Putamen (tissue), 1 donor: ENCODE data around the gene NFKBIZ.

Experiments used
- DNase-seq: peaks from one replicate; pipeline ENCODE4 v3.0.0-alpha.2; 2016; ENCODE audit warnings: low spot score

Gene NFKBIZ

DNA sequence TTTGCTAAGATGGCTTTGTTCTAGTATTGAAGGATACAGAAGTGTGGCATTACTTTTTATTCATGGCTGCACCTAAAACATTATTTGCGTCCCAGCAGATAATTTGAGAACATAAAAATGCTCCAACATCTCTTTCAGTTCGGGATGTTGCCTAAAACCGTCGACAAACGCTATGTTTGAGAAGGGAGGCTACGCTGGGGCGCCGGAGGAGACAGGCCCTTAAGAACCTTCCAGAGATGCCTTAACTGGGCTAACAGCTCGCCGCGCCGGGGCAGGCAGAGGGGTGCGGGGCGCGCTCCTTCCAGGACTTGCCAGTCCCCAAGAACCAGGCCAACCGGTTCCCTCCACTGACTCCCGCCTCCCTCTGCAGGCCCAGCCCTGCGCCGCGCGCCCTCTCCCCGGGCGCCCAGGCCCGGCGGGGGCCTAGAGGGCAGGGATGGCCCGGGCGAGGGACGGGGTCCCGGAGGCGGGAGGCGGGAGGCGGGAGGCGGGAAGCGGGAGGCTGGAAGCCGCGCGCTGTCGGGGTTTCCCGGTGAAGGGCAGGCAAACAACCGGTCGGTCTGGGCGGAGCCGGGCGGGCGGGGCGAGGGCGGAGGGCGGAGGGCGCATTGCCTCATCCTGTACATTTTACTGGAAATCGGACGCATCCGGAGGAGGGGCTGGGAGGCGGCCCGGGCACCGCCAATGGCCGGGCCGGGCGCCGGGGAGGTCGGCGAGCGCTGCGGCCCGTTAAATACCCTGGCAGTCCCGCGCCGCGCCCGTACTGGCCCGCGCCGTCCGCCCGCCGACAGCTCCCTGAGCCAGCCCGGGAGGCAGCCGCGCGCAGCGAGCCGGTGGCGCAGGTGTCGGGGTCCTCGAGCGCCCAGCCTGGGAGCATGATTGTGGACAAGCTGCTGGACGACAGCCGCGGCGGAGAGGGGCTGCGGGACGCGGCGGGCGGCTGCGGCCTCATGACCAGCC, at the start of gene NFKBIZ:
Gene NFKBIZ (plus strand): TSS at position 761 of the 960 bp plus-strand sequence. CDS start 115 bp downstream, at position 876.
- DNase-seq, result peak; percentile 91

GRCh38 chr3:101801174-101801573, 48.1 kb upstream of the NFKBIZ start:
- DNase-seq, result no peak

DNA sequence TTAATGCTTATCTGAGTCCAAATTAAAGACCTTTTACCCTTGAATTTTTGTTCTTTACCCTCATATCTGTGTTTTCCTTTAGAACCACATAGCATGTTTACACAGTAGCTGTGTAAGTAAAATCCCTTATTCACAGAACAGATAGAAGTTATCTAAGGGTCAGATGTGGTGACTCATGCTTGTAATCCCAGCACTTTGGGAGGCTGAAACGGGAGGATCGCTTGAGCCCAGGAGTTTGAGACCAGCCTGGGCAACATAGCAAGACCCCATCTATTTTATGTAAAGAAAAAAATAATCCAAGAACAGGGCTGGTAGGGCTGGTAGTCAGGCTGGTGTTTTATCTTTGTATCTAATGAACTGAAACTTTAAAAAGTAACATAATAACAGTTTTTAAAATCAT, 47.1 kb upstream of the NFKBIZ start:
- DNase-seq, result no peak

GRCh38 chr3:101803173-101803782, 46.0 kb upstream of the NFKBIZ start:
- DNase-seq, result peak; percentile 50

DNA sequence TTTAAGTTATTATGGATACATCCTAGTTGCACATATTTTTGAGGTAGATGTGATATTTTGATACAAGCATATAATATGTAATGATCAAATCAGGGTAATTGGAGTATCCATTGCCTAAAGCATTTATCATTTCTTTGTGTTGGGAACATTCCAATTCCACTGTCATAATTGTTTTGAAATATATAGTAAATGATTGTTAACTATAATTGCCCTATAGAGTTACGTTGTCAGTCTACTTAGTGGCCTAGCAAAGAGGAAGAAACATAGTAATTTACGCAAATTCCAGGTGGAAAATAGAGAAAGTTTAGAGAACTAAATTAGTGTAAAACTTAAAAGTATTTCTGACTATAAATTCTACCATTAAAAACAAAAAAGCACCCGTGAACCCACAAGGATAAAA, 45.4 kb upstream of the NFKBIZ start:
- no peak for DNase-seq

DNA sequence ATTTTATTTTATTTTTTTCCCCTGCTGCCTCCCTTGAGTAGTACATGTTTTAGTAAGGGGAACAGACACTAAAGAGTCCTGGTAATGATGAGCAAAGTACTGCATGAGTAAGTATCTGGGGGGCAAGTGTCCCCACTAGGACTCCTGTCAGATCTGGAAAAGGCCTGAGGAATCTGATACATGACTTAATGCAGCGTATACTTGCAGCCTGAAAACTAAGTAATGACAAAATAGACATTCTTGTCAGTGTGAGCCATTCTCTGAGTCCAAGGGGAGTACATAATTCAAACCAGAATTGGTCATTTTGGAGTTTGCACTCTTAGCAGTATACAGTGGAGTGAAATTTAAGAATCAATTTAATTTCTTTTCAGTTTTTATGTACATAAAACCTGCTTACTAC, 42.8 kb upstream of the NFKBIZ start:
- no peak for DNase-seq

DNA sequence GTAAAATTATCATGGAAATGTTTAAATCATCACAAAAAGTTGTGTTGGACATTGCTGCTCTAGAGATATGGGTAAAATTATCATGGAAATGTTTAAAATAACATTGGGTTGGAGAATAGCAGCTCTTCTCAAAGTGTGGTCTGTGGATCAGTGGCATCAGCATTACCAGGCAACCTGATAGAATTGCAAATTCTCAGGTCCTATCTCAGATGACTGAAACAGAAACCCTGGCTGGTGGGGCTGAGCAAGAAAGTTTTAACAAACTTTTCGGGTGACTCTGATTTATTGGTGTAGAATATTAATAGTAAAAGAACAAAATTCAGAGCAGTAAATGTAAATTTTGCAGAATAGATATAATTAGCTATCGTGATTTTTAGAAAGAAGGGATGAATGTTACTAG, 41.4 kb upstream of the NFKBIZ start:
- DNase-seq, result no peak

GRCh38 chr3:101809178-101810021, 39.9 kb upstream of the NFKBIZ start:
- DNase-seq, result peak; percentile 20

GRCh38 chr3:101810022-101810418, 39.3 kb upstream of the NFKBIZ start:
- no peak for DNase-seq

- no peak for DNase-seq
Measured at GRCh38 chr3:101811875-101812274, 37.4 kb upstream of the NFKBIZ start.

DNA sequence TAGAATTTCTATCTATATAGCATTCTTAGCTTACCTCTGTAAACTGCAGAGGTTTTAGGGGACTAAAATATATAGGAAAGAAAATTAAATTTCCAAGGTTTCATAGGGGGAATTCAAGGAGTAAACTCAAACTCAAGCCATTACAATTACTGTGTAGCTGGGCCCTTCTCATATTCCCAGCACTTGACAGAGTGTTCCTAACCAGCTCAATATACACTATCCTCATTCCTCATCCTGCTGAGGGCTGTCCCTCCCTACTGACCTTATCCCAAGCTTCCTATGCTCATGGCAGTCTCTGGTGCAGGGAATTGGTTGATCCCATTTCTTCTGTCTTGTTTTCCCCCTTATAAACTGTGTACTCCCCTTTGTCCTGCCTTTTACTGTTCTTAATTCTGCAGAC, 36.4 kb upstream of the NFKBIZ start:
- no peak for DNase-seq

DNA sequence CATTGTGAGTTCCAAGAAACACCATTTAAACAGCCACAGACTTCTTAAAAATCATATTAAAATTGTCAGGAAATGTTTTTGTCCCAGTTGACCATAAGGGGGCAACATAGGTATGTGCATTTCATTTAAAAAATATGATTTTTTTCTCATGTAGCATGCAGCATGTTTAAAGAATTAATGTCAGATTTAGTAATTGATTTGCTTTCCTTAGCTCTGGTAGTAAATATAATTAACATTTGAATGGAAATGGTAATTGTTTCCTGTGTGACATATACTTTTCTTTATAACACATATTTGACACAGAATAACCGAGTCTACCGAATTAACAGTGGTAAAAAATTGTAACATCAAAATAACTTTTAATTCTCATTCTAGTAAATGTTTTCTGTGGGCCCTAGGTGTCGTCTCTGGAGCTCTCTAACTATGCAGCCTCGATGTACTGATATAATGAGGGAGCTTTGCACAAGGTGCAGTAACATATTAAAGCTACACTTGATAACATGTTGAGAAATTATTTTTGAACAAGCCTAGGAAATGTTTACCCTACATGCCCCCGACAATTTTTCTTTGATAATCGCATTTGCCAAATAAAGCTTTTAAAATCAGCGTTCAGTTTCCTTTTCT, 35.4 kb upstream of the NFKBIZ start:
- no peak for DNase-seq

- DNase-seq, result no peak
Measured at GRCh38 chr3:101814835-101815234, 34.5 kb upstream of the NFKBIZ start.

DNA sequence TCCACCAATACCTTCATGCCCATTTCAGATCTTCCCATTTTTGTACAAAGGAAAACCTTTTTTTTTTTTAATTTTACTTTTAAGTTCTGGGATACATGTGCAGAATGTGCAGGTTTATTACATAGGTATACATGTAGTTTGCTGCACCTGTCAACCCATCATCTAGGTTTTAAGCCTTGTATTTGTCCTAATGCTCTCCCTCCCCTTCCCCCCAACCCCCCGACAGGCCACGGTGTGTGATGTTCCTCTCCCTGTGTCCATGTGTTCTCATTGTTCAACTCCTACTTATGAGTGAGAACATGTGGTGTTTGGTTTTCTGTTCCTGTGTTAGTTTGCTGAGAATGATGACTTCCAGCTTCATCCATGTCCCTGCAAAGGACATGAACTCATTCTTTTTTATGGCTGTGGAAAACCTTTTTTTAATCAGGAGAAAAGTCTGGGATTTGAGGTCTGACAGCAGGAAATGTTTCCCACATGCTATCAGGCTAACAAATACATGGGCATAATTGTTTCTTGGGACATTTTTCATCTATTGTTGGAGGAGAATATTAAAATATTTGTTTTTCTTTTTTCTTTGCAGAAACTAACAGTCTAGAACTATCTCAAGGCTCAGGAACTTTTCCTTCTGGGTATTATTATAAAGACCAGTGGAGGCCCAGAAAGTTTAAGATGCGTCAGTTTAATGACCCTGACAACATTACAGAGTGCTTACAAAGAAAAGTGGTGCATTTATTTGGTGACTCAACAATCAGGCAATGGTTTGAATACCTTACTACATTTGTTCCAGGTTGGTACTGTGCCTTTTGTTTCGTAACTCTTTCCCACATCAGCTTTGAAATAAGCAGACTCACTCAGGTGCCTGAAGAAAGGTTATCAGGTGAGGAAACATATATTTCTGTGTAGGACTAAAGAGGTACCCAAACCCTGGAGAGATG, 32.8 kb upstream of the NFKBIZ start:
- DNase-seq, result no peak

- DNase-seq, result no peak
Measured at GRCh38 chr3:101817992-101818391, 31.3 kb upstream of the NFKBIZ start.

- no peak for DNase-seq
Measured at GRCh38 chr3:101819649-101820206, 29.6 kb upstream of the NFKBIZ start.

DNA sequence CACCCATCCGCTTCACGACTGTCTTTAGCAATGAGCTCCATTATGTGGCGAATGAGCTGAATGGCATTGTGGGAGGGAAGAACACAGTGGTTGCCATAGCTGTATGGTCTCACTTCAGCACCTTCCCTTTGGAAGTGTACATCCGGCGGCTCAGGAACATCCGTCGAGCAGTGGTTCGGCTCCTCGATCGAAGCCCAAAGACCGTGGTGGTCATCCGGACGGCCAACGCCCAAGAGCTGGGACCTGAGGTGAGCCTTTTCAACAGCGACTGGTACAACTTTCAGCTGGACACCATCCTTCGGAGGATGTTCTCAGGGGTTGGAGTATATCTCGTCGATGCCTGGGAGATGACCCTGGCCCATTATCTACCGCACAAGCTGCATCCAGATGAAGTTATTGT, 27.8 kb upstream of the NFKBIZ start:
- DNase-seq, result no peak

- DNase-seq, result no peak
Measured at GRCh38 chr3:101823525-101823924, 25.8 kb upstream of the NFKBIZ start.

DNA sequence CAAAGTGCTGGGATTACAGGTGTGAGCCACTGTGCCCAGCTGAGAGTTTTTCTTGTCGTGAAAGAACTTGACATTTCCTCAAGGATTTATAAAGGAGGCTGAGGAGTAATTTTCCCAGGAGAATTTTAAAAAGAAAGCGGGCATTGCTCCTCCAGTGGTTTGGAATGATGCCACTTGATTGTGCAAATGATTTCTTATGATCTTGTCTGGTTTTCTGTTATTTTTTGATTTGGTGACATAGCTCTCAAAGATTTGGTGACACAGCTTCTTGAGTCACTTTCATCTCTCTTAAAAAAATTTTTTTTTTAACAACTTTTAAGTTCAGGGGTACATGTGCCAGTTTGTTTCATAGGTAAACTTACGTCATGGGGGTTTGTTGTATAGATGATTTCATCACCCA, 24.6 kb upstream of the NFKBIZ start:
- no peak for DNase-seq

GRCh38 chr3:101825904-101826445, 23.3 kb upstream of the NFKBIZ start:
- no peak for DNase-seq
